GM21528 (cell line): ENCODE data around the gene QRICH2.
A peak's percentile ranks its signal among the peaks of the same experiment; 100 is the strongest.
"Not testable (repeated sequence)": the region's sequence is repeated elsewhere in the genome, so short reads cannot be mapped to it uniquely, and the experiment has no call there.

Source experiments
- ATAC-seq: cut with Tn5 transposase; IDR thresholded peaks from one replicate; pipeline ENCODE4 v1.9.1; 2021; ENCODE audit warnings: mild to moderate bottlenecking, moderate library complexity; ENCODE audit not compliant: unreplicated experiment, low FRiP score

Gene QRICH2

GRCh38 chr17:76252040-76252954, 55.8 kb downstream of the QRICH2 start:
- no peak for ATAC-seq

DNA sequence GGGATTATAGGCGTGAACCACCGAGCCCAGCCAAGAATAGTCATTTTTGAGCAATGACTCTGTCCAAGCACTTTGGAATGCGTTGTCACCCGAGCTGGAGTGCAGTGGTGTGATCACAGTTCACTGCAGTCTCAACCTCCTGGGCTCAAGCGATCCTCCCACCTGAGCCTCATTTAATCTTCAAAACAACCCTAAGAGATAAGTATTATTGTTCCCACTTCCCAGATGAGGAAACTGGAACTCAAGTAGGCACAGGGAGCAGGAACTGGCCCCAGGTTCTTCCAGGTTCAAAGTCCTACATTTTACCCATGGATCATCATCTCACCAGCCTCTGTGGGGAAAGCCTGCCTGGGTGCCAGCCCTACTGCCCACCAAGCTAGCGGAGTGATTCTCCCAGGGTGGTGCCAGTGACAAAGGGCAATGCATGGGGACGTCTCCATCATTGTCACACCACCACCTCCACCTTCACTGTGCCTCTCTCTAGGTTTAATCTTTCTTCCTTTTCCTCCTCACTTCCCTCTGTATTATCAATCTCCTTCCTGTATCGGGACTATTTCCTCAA, 56.5 kb downstream of the QRICH2 start:
- no peak for ATAC-seq

DNA sequence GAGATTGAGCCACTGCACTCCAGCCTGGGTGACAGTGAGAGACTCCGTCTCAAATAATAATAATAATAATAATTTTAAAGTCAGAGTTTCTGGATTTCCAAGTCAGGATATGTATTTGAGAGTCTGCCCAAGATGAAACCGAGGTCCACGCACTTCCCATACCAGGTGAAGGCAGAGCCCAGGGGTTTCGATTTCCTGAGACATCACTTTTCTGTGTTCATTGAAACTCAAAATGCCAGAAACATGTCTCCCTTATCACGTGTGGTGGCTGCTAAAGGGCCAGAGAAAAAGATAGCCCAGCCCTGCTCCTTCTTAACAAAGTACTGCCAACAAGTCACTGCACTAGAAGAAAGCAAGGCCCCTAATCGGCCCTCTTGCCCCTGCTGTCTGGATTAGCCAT, 57.9 kb downstream of the QRICH2 start:
- no peak for ATAC-seq

- ATAC-seq = no peak
Observed at GRCh38 chr17:76248013-76248782, 59.9 kb downstream of the QRICH2 start.

DNA sequence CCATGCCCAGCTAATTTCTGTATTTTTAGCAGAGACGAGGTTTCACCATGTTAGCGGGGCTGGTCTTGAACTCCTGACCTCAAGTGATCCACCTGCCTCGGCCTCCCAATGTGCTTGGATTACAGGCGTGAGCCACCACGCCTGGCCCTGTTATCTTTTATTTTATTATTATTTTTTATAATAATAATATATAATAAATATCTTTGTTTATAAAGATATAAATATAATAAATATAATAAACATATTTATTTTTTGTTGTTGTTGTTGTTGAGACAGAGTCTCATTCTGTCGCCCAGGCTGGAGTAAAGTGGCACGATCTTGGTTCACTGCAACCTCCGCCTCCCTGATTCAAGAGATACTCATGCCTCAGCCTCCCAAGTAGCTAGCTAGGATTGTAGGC, 60.8 kb downstream of the QRICH2 start:
- no peak for ATAC-seq

DNA sequence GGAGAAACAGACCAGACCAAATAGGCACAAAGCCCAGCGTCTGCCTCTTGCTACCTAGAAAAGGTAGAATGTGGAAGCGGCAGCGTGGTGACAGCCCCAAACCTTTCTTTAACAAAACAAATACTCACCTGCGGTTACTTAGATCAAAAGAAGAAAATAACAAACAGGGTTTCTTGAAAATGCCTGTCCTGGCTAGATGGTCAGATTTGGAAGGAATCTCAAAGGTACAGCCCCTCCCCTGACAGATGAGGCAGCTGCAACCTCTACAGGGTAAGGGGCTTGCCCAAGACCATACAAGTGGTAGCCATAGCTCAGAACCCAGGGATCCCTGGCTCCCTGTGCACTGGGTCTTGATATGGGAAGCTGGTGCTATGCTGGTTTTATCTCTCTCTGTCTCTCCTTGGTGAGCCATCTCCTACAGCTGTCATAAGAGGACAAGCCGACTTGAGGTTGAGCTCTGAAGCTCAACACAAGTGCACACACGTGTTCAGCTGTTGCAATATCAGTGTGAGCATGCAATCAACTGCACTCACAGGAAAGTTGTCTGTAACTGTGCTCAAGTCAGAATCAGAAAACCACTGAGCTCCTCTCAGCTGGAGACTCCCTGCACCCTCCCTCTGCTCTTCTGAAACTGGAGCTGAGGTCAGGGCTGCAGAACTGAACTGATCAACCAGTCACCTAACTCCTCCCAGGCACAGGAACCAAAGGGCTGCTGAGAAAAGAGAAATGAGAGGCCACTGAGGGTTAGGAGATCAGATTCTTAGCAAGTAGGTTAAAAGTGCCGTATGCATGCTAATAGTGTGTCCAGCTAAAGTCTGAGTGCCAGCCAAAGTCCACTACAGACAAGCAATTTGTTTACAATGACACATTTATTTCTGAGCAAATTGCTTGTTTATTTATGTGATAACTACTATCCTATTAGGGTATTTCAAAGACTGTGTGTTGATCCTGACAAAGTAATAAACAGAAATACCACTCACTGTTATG, 61.7 kb downstream of the QRICH2 start:
- ATAC-seq = peak; percentile 91

- ATAC-seq = not testable (repeated sequence)
Observed at GRCh38 chr17:76244721-76245120, 63.4 kb downstream of the QRICH2 start.

- ATAC-seq = no peak
Observed at GRCh38 chr17:76243826-76244679, 64.0 kb downstream of the QRICH2 start.

GRCh38 chr17:76241691-76242255, 66.3 kb downstream of the QRICH2 start:
- no peak for ATAC-seq

DNA sequence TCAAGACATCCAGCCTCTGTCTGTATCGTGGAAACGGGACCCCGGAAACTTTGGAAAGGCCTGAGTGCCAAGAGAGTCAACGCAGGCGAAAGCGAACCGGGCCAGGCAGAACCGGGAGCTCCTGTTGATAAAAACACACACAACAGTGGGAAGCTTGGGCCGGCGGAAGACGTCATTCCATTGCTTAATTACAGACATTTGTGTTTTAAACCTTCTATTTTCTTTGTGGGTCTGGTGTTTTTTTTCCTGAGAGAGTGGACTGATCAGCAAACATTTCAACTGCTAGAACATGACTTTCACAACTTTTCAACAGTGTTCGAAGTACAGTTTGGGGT, 66.9 kb downstream of the QRICH2 start:
- ATAC-seq = no peak

- ATAC-seq = peak; percentile 63
Observed at GRCh38 chr17:76240461-76241203, 67.4 kb downstream of the QRICH2 start, which contains the start of gene RNF157. Gene RNF157, minus strand, starts transcription at chr17:76240493. Its CDS starts 253 bp downstream, at chr17:76240240.

DNA sequence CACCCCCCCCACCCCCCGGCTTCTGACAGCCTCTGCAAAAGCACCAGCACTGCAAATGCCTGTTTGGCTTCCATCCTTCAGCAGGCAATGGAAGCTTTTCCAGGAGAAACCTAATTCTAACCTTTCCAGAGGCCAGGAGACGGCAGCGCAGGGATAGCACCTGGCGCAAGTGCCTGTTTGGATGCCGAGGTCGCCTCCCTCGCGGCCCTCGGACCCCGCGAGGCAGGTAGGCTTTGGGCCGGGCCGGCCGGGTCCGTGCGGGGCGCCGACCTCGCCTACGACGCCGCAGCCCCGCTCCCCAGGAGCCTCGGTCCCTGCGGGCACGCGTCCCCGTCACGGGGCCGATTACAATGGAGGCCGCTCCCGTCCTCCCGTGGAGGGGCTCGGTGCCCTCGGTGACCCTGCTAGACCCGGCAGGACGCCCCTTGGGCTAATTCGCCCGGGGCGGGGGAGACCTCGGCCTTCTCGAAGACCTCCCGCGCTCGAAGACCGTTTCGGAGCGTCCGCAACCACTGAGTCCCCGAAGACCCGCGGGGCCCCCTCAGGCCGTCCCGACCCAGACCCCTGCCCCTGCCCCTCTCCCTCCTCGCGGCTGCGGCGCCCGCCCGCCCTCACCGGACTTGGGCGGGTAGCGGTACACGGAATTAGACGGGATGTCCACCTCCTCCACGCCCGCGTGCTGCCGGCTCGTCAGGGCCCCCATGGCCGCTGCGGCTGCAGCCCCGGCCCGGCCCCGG, 68.4 kb downstream of the QRICH2 start:
- ATAC-seq = peak; percentile 12

DNA sequence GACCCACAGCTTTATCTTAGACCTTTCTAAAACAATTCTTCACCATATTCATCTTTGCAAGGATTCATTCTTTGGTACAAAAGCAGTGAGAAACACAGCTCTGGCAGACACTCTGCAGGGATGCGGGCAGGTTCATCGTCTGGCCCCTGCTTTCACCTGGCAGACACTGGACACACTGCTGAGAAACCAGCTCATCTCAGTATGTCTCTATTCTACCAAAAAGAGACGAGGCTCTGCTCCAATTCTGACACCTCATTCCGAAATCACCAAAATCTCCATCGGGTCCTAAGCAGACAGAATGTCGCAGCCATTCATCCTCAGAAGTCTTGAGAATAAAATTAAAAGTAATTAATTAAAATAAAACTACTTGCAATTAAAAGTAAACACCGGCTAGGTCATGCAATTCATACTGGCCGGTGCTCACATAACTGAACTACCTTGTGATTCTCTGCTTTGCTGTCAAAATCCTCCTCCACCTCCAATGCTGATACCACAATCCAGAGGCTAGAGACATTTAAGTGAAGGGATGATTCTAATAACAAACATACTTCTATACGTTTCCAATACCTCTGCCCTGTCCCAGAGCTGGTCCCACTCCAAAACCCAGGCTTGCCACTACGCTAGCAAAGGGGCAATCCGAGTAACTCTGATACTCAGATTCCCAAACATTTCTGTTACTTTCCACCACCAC, 69.1 kb downstream of the QRICH2 start:
- no peak for ATAC-seq

DNA sequence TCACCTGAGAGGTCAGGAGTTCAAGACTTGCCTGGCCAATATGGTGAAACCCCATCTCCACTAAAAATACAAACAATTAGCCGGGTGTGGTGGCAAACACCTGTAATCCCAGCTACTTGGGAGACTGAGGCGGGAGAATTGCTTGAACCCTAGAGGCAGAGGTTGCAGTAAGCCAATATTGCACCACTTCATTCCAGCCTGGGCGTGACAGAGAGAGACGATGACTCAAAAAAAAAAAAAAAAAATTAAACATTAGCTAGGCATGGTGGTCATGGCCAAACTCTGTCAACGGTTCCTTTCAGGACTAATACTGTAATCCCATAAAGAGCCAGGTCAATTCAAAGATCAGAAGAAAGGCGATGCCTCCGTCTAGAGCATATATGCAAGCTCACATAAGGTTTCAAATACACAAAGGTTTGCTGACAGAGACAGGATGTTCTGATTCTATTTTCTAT, 70.2 kb downstream of the QRICH2 start:
- ATAC-seq = no peak

DNA sequence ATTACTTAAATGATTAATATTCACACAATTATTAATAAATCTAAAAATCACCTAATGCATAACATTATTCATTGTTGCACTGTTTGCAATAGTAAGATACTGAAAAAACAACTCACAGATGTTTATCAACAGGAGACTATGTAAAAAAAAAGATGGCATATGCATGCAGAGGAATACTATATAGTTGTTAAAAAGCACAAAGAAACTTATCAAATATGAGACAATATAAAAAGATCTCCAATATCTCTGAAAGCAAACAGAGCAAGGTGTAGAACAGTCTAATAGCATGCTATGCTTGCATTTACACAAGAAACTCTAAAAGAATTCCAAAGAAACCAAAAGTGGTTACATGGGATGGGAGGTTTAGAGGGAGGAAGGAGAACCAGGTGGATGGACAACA, 71.5 kb downstream of the QRICH2 start:
- no peak for ATAC-seq

- no peak for ATAC-seq
Observed at GRCh38 chr17:76235883-76236282, 72.2 kb downstream of the QRICH2 start.

DNA sequence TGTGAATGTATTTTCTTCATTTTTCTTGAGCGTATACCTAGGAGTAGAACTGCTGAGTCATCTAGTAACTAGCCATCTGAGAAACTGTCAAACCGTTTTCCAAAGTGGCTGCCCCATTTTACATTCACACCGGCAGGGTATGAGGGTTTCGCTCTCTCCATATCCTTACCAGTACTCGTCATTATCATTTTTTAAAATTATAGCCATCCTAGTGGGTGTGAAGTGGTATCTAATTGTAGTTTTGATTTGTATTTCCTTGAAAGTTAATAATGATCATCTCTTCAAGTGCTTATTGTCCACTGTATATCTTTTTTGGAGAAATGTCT, 73.8 kb downstream of the QRICH2 start:
- ATAC-seq = no peak
